Naive thymus-derived CD8-positive, alpha-beta T cell (primary cell): ENCODE results near the gene TENT5D. TPM values are rescaled to one million over a fixed set of nuclear protein-coding genes. Genes with fewer than 3 reads are reported as not detected.
"Not testable (repeated sequence)": the region's sequence is repeated elsewhere in the genome, so short reads cannot be mapped to it uniquely, and the experiment has no call there.

Experiments used
- ATAC-seq, 2 donors: fragments of 150-1000 bp; cut with Tn5 transposase in 1 of 2; sonication (Bioruptor Pico), chemical (Tn5 transposase) in 1 of 2; 1 replicate in 1 of 2; 2 replicates in 1 of 2; pipeline ENCODE4 v1.10.0; 2021; ENCODE audit warnings: mild to moderate bottlenecking in 2 of 2, moderate library complexity in 2 of 2
- POLR2A ChIA-PET: fragments of 350-600 bp; sonication (Branson Sonifier 250); formaldehyde crosslinking; loops from one replicate; lab custom pipeline; 2021; ENCODE audit warnings: antibody characterized with exemption; lab: Charles Lee
- DNase-seq, 10 donors: peaks; one replicate each; pipeline versions ENCODE4 v3.0.0 to v3.0.0-alpha.2; 2020 to 2022
- H3K27ac Mint-ChIP-seq, 10 donors: one replicate each; pipeline ENCODE4 v1.8.0; 2020 to 2022; ENCODE audit warnings: mild to moderate bottlenecking in 10 of 10, mixed read lengths in 10 of 10, moderate library complexity in 4 of 10, inconsistent platforms in 1 of 10
- H3K27me3 Mint-ChIP-seq, 5 donors: one replicate each; pipeline ENCODE4 v1.8.0; 2021 to 2022; ENCODE audit warnings: mixed read lengths in 5 of 5
- H3K36me3 Mint-ChIP-seq, 3 donors: one replicate each; pipeline ENCODE4 v1.8.0; 2020 to 2022; ENCODE audit warnings: mixed read lengths in 3 of 3, mild to moderate bottlenecking in 2 of 3, inconsistent platforms in 1 of 3
- H3K4me1 Mint-ChIP-seq, 4 donors: one replicate each; pipeline ENCODE4 v1.8.0; 2021 to 2022; ENCODE audit warnings: mixed read lengths in 4 of 4
- H3K4me3 Mint-ChIP-seq, 10 donors: one replicate each; pipeline ENCODE4 v1.8.0; 2020 to 2022; ENCODE audit warnings: mild to moderate bottlenecking in 10 of 10, mixed read lengths in 10 of 10, moderate library complexity in 6 of 10, inconsistent platforms in 1 of 10
- H3K9me3 Mint-ChIP-seq, 9 donors: one replicate each; pipeline ENCODE4 v1.8.0; 2020 to 2022; ENCODE audit warnings: mixed read lengths in 9 of 9, mild to moderate bottlenecking in 3 of 9, inconsistent platforms in 1 of 9, moderate library complexity in 1 of 9
- polyA plus RNA-seq, 3 donors: library from polyadenylated mRNA; unstranded; fragments of 300-500 nt; fragmentation: Illumina TruSeq; gene quantifications; one replicate each; pipeline ENCODE4 v1.2.3, GENCODE V29; 2021
- total RNA-seq, 8 experiments: library from RNA in 2 of 8; stranded (reverse) in 2 of 8; gene quantifications; one replicate each; pipeline ENCODE4 v1.2.3 and lab custom pipeline; 2021 to 2026

TENT5D gene
- total RNA-seq (not detected), polyA plus RNA-seq (not detected), total RNA-seq (lab: John Stamatoyannopoulos, UW) (0 reads per million in 6 experiments)

GRCh38 chrX:80420147-80420546, at the start of gene TENT5D:
Gene TENT5D, plus strand, starts transcription at chrX:80420447. Its CDS starts 22,093 bp downstream, at chrX:80442540.
- peaks cover 0 to 6% (median 0%) of the 10 kb centered on the region in 3 donors for H3K36me3 Mint-ChIP-seq
- H3K27me3 Mint-ChIP-seq, result no peaks in the 10 kb centered on the region
- no peaks in the 10 kb centered on the region for H3K4me1 Mint-ChIP-seq
- no peak within 1 kb of the TSS for H3K4me3 Mint-ChIP-seq
- H3K27ac Mint-ChIP-seq, result no peak within 1 kb of the TSS
- no peak for DNase-seq
- peaks cover 0 to 16% (median 3%) of the 10 kb centered on the region in 9 donors for H3K9me3 Mint-ChIP-seq
- no peak for ATAC-seq
- POLR2A ChIA-PET, result no interaction called here

GRCh38 chrX:80385651-80386050, 34.6 kb upstream of the TENT5D start:
- H3K27me3 Mint-ChIP-seq, H3K36me3 Mint-ChIP-seq, H3K27ac Mint-ChIP-seq, ATAC-seq, H3K4me3 Mint-ChIP-seq, POLR2A ChIA-PET, DNase-seq, H3K4me1 Mint-ChIP-seq: not testable (repeated sequence)
- peaks cover 0 to 18% (median 2%) of the 10 kb centered on the region in 9 donors for H3K9me3 Mint-ChIP-seq

- H3K36me3 Mint-ChIP-seq, result no peaks in the 10 kb centered on the region
- ATAC-seq, result no peak
- DNase-seq, result no peak
- H3K9me3 Mint-ChIP-seq, result peaks cover 0 to 13% (median 0%) of the 10 kb centered on the region in 9 donors
- H3K4me1 Mint-ChIP-seq, result no peaks in the 10 kb centered on the region
- no peaks in the 10 kb centered on the region for H3K27me3 Mint-ChIP-seq
- no peak overlapping the region for H3K4me3 Mint-ChIP-seq
- H3K27ac Mint-ChIP-seq, result no peak overlapping the region
- POLR2A ChIA-PET, result no interaction called here
Observed at GRCh38 chrX:80388206-80388605, 32.0 kb upstream of the TENT5D start.

GRCh38 chrX:80412042-80412441, 8.2 kb upstream of the TENT5D start:
- Mint-ChIP-seq H3K9me3 (peaks cover 0 to 14% (median 3%) of the 10 kb centered on the region in 9 donors), H3K27ac (no peak overlapping the region), H3K4me1 (no peaks in the 10 kb centered on the region), H3K27me3 (no peaks in the 10 kb centered on the region), H3K36me3 (peaks cover 0 to 6% (median 0%) of the 10 kb centered on the region in 3 donors), H3K4me3 (no peak overlapping the region)
- POLR2A ChIA-PET, result no interaction called here
- ATAC-seq (no peak), DNase-seq (no peak)

- Mint-ChIP-seq H3K36me3 (no peaks in the 10 kb centered on the region), H3K27ac (no peak overlapping the region), H3K4me3 (no peak overlapping the region), H3K27me3 (peaks cover 0 to 3% (median 0%) of the 10 kb centered on the region in 5 donors), H3K4me1 (no peaks in the 10 kb centered on the region), H3K9me3 (peaks cover 0 to 11% (median 0%) of the 10 kb centered on the region in 9 donors)
- DNase-seq (no peak), ATAC-seq (no peak)
- POLR2A ChIA-PET, result no interaction called here
Observed at GRCh38 chrX:80423000-80423399, 2.8 kb downstream of the TENT5D start.

- POLR2A ChIA-PET, result no interaction called here
- Mint-ChIP-seq H3K9me3 (peaks cover 0 to 12% (median 0%) of the 10 kb centered on the region in 9 donors), H3K27me3 (peaks cover 0 to 3% (median 0%) of the 10 kb centered on the region in 5 donors), H3K4me3 (no peak overlapping the region), H3K36me3 (no peaks in the 10 kb centered on the region), H3K27ac (no peak overlapping the region), H3K4me1 (no peaks in the 10 kb centered on the region)
- ATAC-seq, result no peak
- no peak for DNase-seq
Observed at GRCh38 chrX:80423744-80424143, 3.5 kb downstream of the TENT5D start.

- no peaks in the 10 kb centered on the region for H3K36me3 Mint-ChIP-seq
- no peak for ATAC-seq
- peaks cover 0 to 3% (median 0%) of the 10 kb centered on the region in 5 donors for H3K27me3 Mint-ChIP-seq
- no peak for DNase-seq
- no peaks in the 10 kb centered on the region for H3K4me1 Mint-ChIP-seq
- H3K27ac Mint-ChIP-seq, result no peak overlapping the region
- no peak overlapping the region for H3K4me3 Mint-ChIP-seq
- peaks cover 0 to 12% (median 6%) of the 10 kb centered on the region in 9 donors for H3K9me3 Mint-ChIP-seq
- POLR2A ChIA-PET, result no interaction called here
Observed at GRCh38 chrX:80430826-80431504, 10.7 kb downstream of the TENT5D start.

GRCh38 chrX:80431505-80431832, 11.2 kb downstream of the TENT5D start:
- POLR2A ChIA-PET, result no interaction called here
- no peak overlapping the region for H3K27ac Mint-ChIP-seq

GRCh38 chrX:80432441-80432840, 12.2 kb downstream of the TENT5D start:
- Mint-ChIP-seq H3K9me3 (peaks cover 0 to 12% (median 2%) of the 10 kb centered on the region in 9 donors), H3K4me1 (no peaks in the 10 kb centered on the region), H3K36me3 (no peaks in the 10 kb centered on the region), H3K4me3 (no peak overlapping the region), H3K27ac (no peak overlapping the region), H3K27me3 (no peaks in the 10 kb centered on the region)
- ATAC-seq, result no peak
- no peak for DNase-seq
- POLR2A ChIA-PET, result no interaction called here

More at GRCh38 chrX:80431505-80431832, 11.2 kb downstream of the TENT5D start:
- Mint-ChIP-seq H3K27me3 (peaks cover 0 to 3% (median 0%) of the 10 kb centered on the region in 5 donors), H3K9me3 (peaks cover 0 to 12% (median 6%) of the 10 kb centered on the region in 9 donors), H3K36me3 (no peaks in the 10 kb centered on the region), H3K4me1 (no peaks in the 10 kb centered on the region), H3K4me3 (no peak overlapping the region)
- no peak for ATAC-seq
- no peak for DNase-seq

GRCh38 chrX:80432863-80433262, 12.6 kb downstream of the TENT5D start:
- no peaks in the 10 kb centered on the region for H3K4me1 Mint-ChIP-seq
- ATAC-seq (no peak), DNase-seq (no peak)
- no peak overlapping the region for H3K4me3 Mint-ChIP-seq
- peaks cover 0 to 12% (median 2%) of the 10 kb centered on the region in 9 donors for H3K9me3 Mint-ChIP-seq
- H3K27me3 Mint-ChIP-seq, result no peaks in the 10 kb centered on the region
- POLR2A ChIA-PET, result no interaction called here
- no peaks in the 10 kb centered on the region for H3K36me3 Mint-ChIP-seq
- H3K27ac Mint-ChIP-seq, result no peak overlapping the region

- H3K4me3 Mint-ChIP-seq, ATAC-seq, H3K27me3 Mint-ChIP-seq, H3K27ac Mint-ChIP-seq, POLR2A ChIA-PET, H3K36me3 Mint-ChIP-seq, DNase-seq, H3K4me1 Mint-ChIP-seq: not testable (repeated sequence)
- H3K9me3 Mint-ChIP-seq, result peaks cover 0 to 40% (median 9%) of the 10 kb centered on the region in 9 donors
Observed at GRCh38 chrX:80468166-80468565, 47.9 kb downstream of the TENT5D start.

- ATAC-seq (no peak), DNase-seq (no peak)
- no peak overlapping the region for H3K27ac Mint-ChIP-seq
- peaks cover 0 to 35% (median 5%) of the 10 kb centered on the region in 9 donors for H3K9me3 Mint-ChIP-seq
- no peaks in the 10 kb centered on the region for H3K4me1 Mint-ChIP-seq
- H3K4me3 Mint-ChIP-seq, result no peak overlapping the region
- H3K36me3 Mint-ChIP-seq, result peaks cover 0 to 5% (median 0%) of the 10 kb centered on the region in 3 donors
- H3K27me3 Mint-ChIP-seq, result no peaks in the 10 kb centered on the region
- POLR2A ChIA-PET, result no interaction called here
Observed at GRCh38 chrX:80471582-80471981, 51.3 kb downstream of the TENT5D start.

GRCh38 chrX:80485543-80485942, 65.3 kb downstream of the TENT5D start:
- H3K27me3 Mint-ChIP-seq, result no peaks in the 10 kb centered on the region
- ATAC-seq (no peak), DNase-seq (no peak)
- H3K36me3 Mint-ChIP-seq, result no peaks in the 10 kb centered on the region
- POLR2A ChIA-PET, result no interaction called here
- no peak overlapping the region for H3K4me3 Mint-ChIP-seq
- no peaks in the 10 kb centered on the region for H3K4me1 Mint-ChIP-seq
- H3K9me3 Mint-ChIP-seq, result peaks cover 0 to 11% (median 2%) of the 10 kb centered on the region in 9 donors
- H3K27ac Mint-ChIP-seq, result no peak overlapping the region

- Mint-ChIP-seq H3K27me3 (no peaks in the 10 kb centered on the region), H3K9me3 (peaks cover 0 to 19% (median 2%) of the 10 kb centered on the region in 9 donors), H3K27ac (no peak overlapping the region), H3K4me3 (no peak overlapping the region), H3K4me1 (no peaks in the 10 kb centered on the region), H3K36me3 (no peaks in the 10 kb centered on the region)
- DNase-seq, result no peak
- no peak for ATAC-seq
- POLR2A ChIA-PET, result no interaction called here
Observed at GRCh38 chrX:80486299-80486698, 66.1 kb downstream of the TENT5D start.
